GM10248 (cell line): Measurements from ENCODE around the gene TCF12.

Experiments
- CTCF ChIA-PET: fragments of 300-600 bp; sonication (Branson Sonifier 250); formaldehyde crosslinking; extraction: SDS; loops from one replicate; lab custom pipeline; 2021; ENCODE audit warnings: antibody characterized with exemption; lab: Yijun Ruan, JAX
- POLR2A ChIA-PET: fragments of 350-650 bp; sonication (Branson Sonifier 250); formaldehyde crosslinking; extraction: SDS; loops from one replicate; lab custom pipeline; 2020; ENCODE audit warnings: antibody characterized with exemption; lab: Yijun Ruan, JAX
- DNase-seq: peaks from one replicate; pipeline ENCODE4 v3.0.0; 2012; ENCODE audit errors: extremely low spot score
- TF ChIP-seq, protein P1 (sequence below): IDR thresholded peaks from 2 replicates; pipeline ENCODE4 v1.5.1; 2012; ENCODE audit warnings: mild to moderate bottlenecking, low read depth; ENCODE audit errors: extremely low read depth, missing control alignments, control extremely low read depth

TCF12 gene

DNA sequence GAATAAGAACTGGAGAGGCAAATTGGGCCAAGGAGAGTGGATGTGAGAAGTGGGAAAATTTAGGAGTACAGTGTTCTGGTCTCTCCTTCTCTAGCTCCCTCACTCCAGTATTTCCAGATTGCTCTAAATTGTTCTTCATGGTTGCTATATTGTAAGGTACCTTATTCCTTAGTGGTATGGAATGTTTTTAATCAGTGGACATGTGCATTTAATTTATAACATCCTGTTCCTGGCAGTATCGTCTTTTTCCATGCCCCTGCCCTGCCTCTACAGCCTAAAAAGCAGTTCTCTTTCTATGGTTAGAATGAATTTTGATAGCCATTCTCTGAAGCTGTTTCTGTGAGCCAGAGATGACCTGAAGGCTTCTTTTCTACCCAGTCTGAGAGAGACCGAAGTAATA lies 180.5 kb downstream of the TCF12 start:
- POLR2A ChIA-PET, result no interaction called here

DNA sequence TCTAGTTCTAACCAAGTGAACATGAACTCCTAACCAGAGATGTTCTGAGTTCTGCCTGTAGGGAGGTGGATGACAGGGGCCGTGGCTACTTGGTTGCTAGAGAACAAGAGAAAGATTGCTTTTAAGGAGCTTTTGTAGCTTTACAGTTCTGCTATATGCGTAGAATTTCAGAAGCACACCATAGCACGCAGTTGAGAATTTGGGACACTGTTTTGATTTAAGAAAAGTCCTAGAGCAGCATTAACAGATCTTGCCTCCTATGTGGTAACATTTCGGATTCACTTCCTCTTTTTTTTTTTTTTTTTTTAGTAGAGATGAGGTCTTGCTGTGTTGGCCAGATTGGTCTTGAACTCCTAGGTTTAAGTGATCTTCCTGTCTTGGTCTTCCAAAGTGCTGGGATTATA lies 181.7 kb downstream of the TCF12 start:
- TF ChIP-seq, protein P1, sequence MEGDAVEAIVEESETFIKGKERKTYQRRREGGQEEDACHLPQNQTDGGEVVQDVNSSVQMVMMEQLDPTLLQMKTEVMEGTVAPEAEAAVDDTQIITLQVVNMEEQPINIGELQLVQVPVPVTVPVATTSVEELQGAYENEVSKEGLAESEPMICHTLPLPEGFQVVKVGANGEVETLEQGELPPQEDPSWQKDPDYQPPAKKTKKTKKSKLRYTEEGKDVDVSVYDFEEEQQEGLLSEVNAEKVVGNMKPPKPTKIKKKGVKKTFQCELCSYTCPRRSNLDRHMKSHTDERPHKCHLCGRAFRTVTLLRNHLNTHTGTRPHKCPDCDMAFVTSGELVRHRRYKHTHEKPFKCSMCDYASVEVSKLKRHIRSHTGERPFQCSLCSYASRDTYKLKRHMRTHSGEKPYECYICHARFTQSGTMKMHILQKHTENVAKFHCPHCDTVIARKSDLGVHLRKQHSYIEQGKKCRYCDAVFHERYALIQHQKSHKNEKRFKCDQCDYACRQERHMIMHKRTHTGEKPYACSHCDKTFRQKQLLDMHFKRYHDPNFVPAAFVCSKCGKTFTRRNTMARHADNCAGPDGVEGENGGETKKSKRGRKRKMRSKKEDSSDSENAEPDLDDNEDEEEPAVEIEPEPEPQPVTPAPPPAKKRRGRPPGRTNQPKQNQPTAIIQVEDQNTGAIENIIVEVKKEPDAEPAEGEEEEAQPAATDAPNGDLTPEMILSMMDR, result no peak
- CTCF ChIA-PET, result interaction anchor here (0.9 kb wide), 1 partner anchor 9 kb away, joined by 3 read pairs; no protein-coding TSS in a partner anchor
- no peak for DNase-seq
- POLR2A ChIA-PET, result no interaction called here

More for the DNA sequence above, 180.5 kb downstream of the TCF12 start:
- no peak for DNase-seq
- CTCF ChIA-PET, result no interaction called here
- TF ChIP-seq, protein P1, result no peak

DNA sequence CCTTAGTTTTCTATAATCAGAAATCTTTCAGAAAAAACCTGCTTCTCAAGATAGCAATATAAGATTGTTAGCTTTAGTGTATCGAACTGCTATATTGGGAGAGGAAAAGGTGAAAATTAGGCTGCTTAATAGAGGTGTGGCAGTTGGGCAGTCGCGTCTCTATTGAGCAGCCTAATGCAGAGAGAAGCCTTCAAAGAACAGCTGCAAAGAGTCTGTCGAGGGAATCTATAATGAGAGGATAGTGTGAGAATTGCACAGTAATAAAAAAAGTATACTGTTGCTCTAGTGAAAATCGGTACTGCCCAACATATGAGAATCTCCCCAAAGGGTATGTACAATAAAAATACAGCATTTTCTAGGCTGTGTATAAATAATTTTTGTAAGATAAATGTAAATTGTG lies 184.4 kb downstream of the TCF12 start:
- no peak for DNase-seq
- CTCF ChIA-PET, result interaction anchor here (1.1 to 2.0 kb wide), 2 partner anchors 10 to 35 kb away, joined by 5 read pairs; no protein-coding TSS in a partner anchor
- POLR2A ChIA-PET, result no interaction called here
- TF ChIP-seq, protein P1, result no peak

DNA sequence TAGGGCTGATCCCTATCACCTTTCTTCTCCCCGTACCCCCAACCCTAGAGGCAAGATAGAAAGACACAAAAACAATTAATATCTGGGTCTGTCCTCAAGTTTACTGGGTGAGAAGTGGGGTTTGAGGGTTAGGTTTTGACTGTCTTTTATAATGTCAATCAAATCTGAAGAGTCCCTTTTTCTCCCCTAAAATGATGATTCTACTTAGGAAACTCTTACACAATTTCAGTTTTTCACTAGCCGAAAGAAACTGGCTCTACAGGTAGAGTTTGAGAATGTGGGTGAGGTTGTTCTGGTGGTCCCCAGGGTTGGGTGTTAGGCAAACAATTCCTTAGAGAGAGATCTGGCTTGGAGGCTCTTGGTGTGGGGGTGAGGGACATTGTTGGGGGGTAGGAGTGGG lies 189.9 kb downstream of the TCF12 start:
- TF ChIP-seq, protein P1, result no peak
- ChIA-PET POLR2A (no interaction called here), CTCF (interaction anchor here (2.0 kb wide), 1 partner anchor 14 kb away, joined by 7 read pairs; no protein-coding TSS in a partner anchor)
- DNase-seq, result no peak

DNA sequence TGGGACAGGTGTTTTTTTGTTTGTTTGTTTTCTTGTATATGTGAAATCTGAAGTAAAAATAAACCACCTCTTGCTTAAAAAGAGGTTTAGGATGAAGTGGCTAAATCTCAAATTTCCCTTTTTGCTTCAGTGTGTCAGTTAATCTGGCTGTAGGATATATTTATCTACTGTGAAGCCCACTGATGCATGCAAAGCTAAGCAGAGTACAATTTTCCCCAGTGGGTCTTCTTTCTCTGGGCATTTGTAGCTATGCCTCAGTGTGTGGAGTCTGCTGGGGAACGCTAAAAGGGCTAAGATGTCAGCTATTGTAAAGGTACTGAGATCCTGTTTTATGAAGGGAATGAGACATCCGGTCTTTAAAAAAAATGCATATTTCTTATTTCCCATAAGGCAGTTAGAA lies 190.6 kb downstream of the TCF12 start:
- no peak for DNase-seq
- ChIA-PET POLR2A (interaction anchor here (0.6 kb wide), 1 partner anchor 27 kb away, joined by 3 read pairs; no protein-coding TSS in a partner anchor), CTCF (interaction anchor here (0.6 to 2.0 kb wide), 2 partner anchors 15 kb away, joined by 3 to 7 read pairs; no protein-coding TSS in a partner anchor)
- TF ChIP-seq, protein P1, result no peak

DNA sequence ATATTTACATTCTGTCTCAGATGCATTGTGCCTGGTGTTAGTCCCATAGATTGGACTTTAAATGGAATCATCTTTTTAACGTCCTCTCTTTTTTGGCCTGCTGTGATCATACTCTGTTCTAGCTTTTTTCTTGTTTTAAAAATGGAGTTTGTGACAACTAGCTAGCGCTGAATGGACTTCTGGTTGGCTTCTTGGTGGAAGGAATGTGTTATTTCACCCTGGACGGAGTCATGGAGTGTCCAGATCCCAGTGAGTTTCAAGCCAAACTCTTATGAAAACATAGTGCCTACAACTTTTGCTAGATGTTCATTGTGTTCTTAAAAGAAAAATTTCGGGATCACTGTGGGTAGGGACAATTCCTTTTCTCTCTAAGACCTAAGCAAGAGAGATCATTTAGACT lies 192.6 kb downstream of the TCF12 start:
- POLR2A ChIA-PET, result interaction anchor here (0.6 kb wide), 1 partner anchor 10 kb away, joined by 3 read pairs; no protein-coding TSS in a partner anchor
- DNase-seq, result no peak
- CTCF ChIA-PET, result interaction anchor here (1.1 to 1.2 kb wide), 2 partner anchors 9 to 36 kb away, joined by 3 read pairs; no protein-coding TSS in a partner anchor
- TF ChIP-seq, protein P1, result no peak
